ENCODE data around the gene RAP1GDS1. TPM values are rescaled to one million over a fixed set of nuclear protein-coding genes. Genes with fewer than 3 reads are reported as not detected.

Gene RAP1GDS1
- total and polyA plus RNA-seq, 2 of the 4 experiments (the other 2 are of a cell fraction): 29.0 to 85.1 TPM

GRCh38 chr4:98421111-98421510 is 159.9 kb downstream of the RAP1GDS1 start:
- Histone ChIP-seq H2AK9ac (replicated peaks; ENCODE audit: low read depth, low read length, poor library complexity) (no peak overlapping the region), H3K27ac (ENCODE audit: insufficient read depth, low read length) (no peak overlapping the region), H3K18ac (ENCODE audit: low read depth, low read length) (peak overlapping the region; percentile 89; the same call in 1 of the 2 replicates), H2AFZ (replicated peaks; ENCODE audit: low read length, poor library complexity) (no peak overlapping the region), H3K4me3 (ENCODE audit: insufficient read depth, low read depth, low read length) (no peak overlapping the region), H3K23ac (ENCODE audit: low read depth, low read length) (no peak overlapping the region), H3K4ac (ENCODE audit: low read depth, low read length) (peak overlapping the region; percentile 2; the same call in 1 of the 2 replicates), H2BK5ac (ENCODE audit: low read depth, low read length, poor library complexity, severe bottlenecking) (peak overlapping the region; percentile 86), H3K9me3 (ENCODE audit: control insufficient read depth, insufficient read depth, low read length) (no peaks in the 10 kb centered on the region; the same call in 1 of the 2 replicates), H3K9ac (ENCODE audit: low read depth, low read length) (no peak overlapping the region), H3K4me2 (ENCODE audit: low read depth, low read length) (peak overlapping the region; percentile 70; the same call in 1 of the 2 replicates), H4K5ac (ENCODE audit: low read depth, low read length) (no peak overlapping the region; the same call in 1 of the 2 replicates), H4K8ac (ENCODE audit: low read depth in 2 of 2, low read length in 2 of 2) (peak overlapping the region in 1 of 2 experiments; percentile 77; a peak in 2 of 4 replicates), H3K27me3 (ENCODE audit: control insufficient read depth, insufficient read depth, low read length) (no peaks in the 10 kb centered on the region), H4K91ac (ENCODE audit: insufficient read depth, low read depth, low read length) (no peak overlapping the region), H3K9me1 (ENCODE audit: insufficient read depth, low read length) (no peaks in the 10 kb centered on the region), H3K4me1 (ENCODE audit: control insufficient read depth, insufficient read depth, low read length) (peaks cover 6% of the 10 kb centered on the region), H2AK5ac (ENCODE audit: low read depth, low read length) (no peak overlapping the region), H4K20me1 (ENCODE audit: insufficient read depth, low read length) (no peaks in the 10 kb centered on the region), H2BK20ac (ENCODE audit: low read depth, low read length) (no peak overlapping the region), H3K14ac (replicated peaks; ENCODE audit: low read depth, low read length) (no peak overlapping the region), H2BK120ac (ENCODE audit: low read depth, low read length) (peak overlapping the region; percentile 47; the same call in 1 of the 2 replicates), H2BK15ac (ENCODE audit: low read depth, low read length) (peak overlapping the region; percentile 30; the same call in 1 of the 3 replicates), H3K36me3 (ENCODE audit: control insufficient read depth, insufficient read depth, low read length) (peaks cover 4% of the 10 kb centered on the region; the same call in 1 of the 2 replicates), H3K79me1 (ENCODE audit: low read depth in 1 of 2, low read length in 2 of 2) (peaks cover 0 to 8% of the 10 kb centered on the region in 2 experiments; a peak in 2 of 4 replicates), H3K56ac (ENCODE audit: extremely low read depth, insufficient read depth, low read length) (no peak overlapping the region)
- dilution Hi-C loops (cut with HindIII; ENCODE audit: low sequenced_read_pairs, unreplicated experiment): no loop called here
- ATAC-seq (ENCODE audit: low read depth): peak; percentile 82
- no CpG with 5 or more reads among the region's 5 CpGs for WGBS, 2 experiments (ENCODE audit: extremely low coverage in 2 of 2, insufficient read length in 1 of 2)
- in situ Hi-C loops (cut with MboI; ENCODE audit: low sequenced_read_pairs): no loop called here
- DNase-seq: peak; percentile 77
- ChIA-PET POLR2A (ENCODE audit: unreplicated experiment) (no interaction called here), CTCF (interaction anchor here (1.1 kb wide), 1 partner anchor 21 kb away, joined by 3 read pairs; no protein-coding TSS in a partner anchor)
- TF ChIP-seq SMC3 (IDR thresholded peaks at IDR 0.05; ENCODE audit: low read depth, low read length) (no peak), NFE2L2 (IDR thresholded peaks at IDR 0.05; ENCODE audit: low read depth, low read length) (no peak), MAZ (IDR thresholded peaks at IDR 0.05; ENCODE audit: borderline replicate concordance, low read depth, low read length) (no peak), RFX5 (IDR thresholded peaks at IDR 0.05; ENCODE audit: low read depth, low read length) (no peak), USF2 (IDR thresholded peaks at IDR 0.05; ENCODE audit: low read depth, low read length) (no peak), MXI1 (IDR thresholded peaks at IDR 0.05; ENCODE audit: borderline replicate concordance, low read depth, low read length) (no peak), CTCF (conservative IDR thresholded peaks at IDR 0.05; ENCODE audit: low read depth, low read length) (no peak), RCOR1 (IDR thresholded peaks at IDR 0.05; ENCODE audit: insufficient replicate concordance, low read length) (no peak), RAD21 (IDR thresholded peaks at IDR 0.05; ENCODE audit: low read length) (no peak), ELK1 (IDR thresholded peaks at IDR 0.05; ENCODE audit: borderline replicate concordance, low read depth, low read length) (no peak), CHD1 (IDR thresholded peaks at IDR 0.05; ENCODE audit: low read depth, low read length) (no peak)
- no TSS peak for BruUV-seq (replicated peaks)
- intact Hi-C loops (cut with micrococcal nuclease): no loop called here

Data from IMR-90 (cell line).